Measurements from ENCODE around the gene CSMD2.

DNA sequence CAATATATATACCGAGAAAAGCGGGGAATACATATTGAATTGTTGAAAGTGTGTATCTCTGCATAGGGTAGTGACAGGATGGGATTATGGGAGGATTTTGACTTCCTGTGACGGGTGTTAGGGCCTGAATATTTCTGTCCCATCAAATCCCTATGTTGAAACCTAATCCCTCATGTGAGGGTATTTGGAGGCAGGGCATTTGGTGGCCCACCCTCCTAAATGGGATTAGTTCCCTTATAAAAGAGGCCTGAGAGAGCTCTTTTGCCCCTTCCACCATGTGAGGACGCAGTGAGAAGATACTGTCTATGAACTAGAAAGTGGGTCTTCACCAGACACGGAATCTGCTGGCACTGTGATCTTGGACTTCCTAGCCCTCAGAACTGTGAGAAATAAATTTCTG, 555.3 kb downstream of the CSMD2 start:
- TF ChIP-seq, protein P1, sequence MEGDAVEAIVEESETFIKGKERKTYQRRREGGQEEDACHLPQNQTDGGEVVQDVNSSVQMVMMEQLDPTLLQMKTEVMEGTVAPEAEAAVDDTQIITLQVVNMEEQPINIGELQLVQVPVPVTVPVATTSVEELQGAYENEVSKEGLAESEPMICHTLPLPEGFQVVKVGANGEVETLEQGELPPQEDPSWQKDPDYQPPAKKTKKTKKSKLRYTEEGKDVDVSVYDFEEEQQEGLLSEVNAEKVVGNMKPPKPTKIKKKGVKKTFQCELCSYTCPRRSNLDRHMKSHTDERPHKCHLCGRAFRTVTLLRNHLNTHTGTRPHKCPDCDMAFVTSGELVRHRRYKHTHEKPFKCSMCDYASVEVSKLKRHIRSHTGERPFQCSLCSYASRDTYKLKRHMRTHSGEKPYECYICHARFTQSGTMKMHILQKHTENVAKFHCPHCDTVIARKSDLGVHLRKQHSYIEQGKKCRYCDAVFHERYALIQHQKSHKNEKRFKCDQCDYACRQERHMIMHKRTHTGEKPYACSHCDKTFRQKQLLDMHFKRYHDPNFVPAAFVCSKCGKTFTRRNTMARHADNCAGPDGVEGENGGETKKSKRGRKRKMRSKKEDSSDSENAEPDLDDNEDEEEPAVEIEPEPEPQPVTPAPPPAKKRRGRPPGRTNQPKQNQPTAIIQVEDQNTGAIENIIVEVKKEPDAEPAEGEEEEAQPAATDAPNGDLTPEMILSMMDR (IDR thresholded peaks at IDR 0.05; ENCODE audit: control extremely low read depth in 1 of 3, insufficient read depth in 1 of 3, low read depth in 1 of 3, low read length in 3 of 3), result no peak
- TF ChIP-seq CBX8 (IDR thresholded peaks at IDR 0.05; ENCODE audit: borderline replicate concordance, low read depth, low read length) (no peak), JUND (IDR thresholded peaks at IDR 0.05; ENCODE audit: low read length) (no peak), RAD21 (IDR thresholded peaks at IDR 0.05 in 1 of 2, conservative IDR thresholded peaks at IDR 0.05 in 1 of 2; ENCODE audit: low read depth in 2 of 2, low read length in 2 of 2) (no peak), POLR2AphosphoS5 (IDR thresholded peaks at IDR 0.05; ENCODE audit: low read depth, low read length) (no peak), POLR2A (IDR thresholded peaks at IDR 0.05; ENCODE audit: control extremely low read depth in 1 of 2, low read depth in 2 of 2, low read length in 2 of 2) (no peak), TAF1 (IDR thresholded peaks at IDR 0.05; ENCODE audit: low read depth, low read length) (no peak), SIRT6 (IDR thresholded peaks at IDR 0.05; ENCODE audit: low read length) (no peak), SP1 (IDR thresholded peaks at IDR 0.05; ENCODE audit: low read depth, low read length) (no peak), HDAC2 (IDR thresholded peaks at IDR 0.05; ENCODE audit: borderline replicate concordance in 1 of 2, low read depth in 2 of 2, low read length in 2 of 2) (no peak)
- TF ChIP-seq, protein P2, sequence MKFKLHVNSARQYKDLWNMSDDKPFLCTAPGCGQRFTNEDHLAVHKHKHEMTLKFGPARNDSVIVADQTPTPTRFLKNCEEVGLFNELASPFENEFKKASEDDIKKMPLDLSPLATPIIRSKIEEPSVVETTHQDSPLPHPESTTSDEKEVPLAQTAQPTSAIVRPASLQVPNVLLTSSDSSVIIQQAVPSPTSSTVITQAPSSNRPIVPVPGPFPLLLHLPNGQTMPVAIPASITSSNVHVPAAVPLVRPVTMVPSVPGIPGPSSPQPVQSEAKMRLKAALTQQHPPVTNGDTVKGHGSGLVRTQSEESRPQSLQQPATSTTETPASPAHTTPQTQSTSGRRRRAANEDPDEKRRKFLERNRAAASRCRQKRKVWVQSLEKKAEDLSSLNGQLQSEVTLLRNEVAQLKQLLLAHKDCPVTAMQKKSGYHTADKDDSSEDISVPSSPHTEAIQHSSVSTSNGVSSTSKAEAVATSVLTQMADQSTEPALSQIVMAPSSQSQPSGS (IDR thresholded peaks at IDR 0.05; ENCODE audit: low read length), result no peak
